Measurements from ENCODE around the gene RHBDF2. TPM values are rescaled to one million over a fixed set of nuclear protein-coding genes. Genes with fewer than 3 reads are reported as not detected.

RHBDF2 gene
- total and polyA plus RNA-seq, 2 donors (not counting 3 experiments of a cell fraction or from before 2014, with no cell fraction given) = 25.5 to 38.5 TPM

- ChIA-PET CTCF (interaction anchor here (1.1 to 2.4 kb wide), 3 partner anchors 10 to 41 kb away, joined by 3 to 12 read pairs (median 3); no protein-coding TSS in a partner anchor), POLR2A (no interaction called here)
- TF ChIP-seq POLR2A (IDR thresholded peaks at IDR 0.05; ENCODE audit: low read depth, low read length) = no peak
- dilution Hi-C loops (cut with MboI; ENCODE audit: extremely low pct_ligation_motif_present, low sequenced_read_pairs) (loop anchor here (25.0 kb wide), 1 partner anchor 237 kb away; no protein-coding TSS in a partner anchor), intact Hi-C loops (cut with micrococcal nuclease) (no loop called here)
- Histone ChIP-seq H3K4me1 (ENCODE audit: control insufficient read depth, extremely low read depth, insufficient read depth, low read length) (peaks cover 39% of the 10 kb centered on the region), H3K9ac (replicated peaks; ENCODE audit: extremely low read depth, insufficient read depth, low read length) (no peak overlapping the region), H3K79me2 (ENCODE audit: control insufficient read depth, insufficient read depth, low read length) (peaks cover 69% of the 10 kb centered on the region), H3K36me3 (ENCODE audit: control insufficient read depth in 2 of 2, extremely low read depth in 1 of 2, insufficient read depth in 2 of 2, low read length in 2 of 2) (no peaks in the 10 kb centered on the region), H4K20me1 (replicated peaks; ENCODE audit: control insufficient read depth, extremely low read depth, insufficient read depth, low read length) (no peaks in the 10 kb centered on the region), H3K4me3 (replicated peaks in 1 of 3; ENCODE audit: insufficient read depth in 1 of 3, low read depth in 1 of 3, low read length in 3 of 3) (no peak overlapping the region), H3K4me2 (ENCODE audit: insufficient read depth, low read length) (no peak overlapping the region), H3K9me1 (replicated peaks; ENCODE audit: control insufficient read depth, extremely low read depth, insufficient read depth, low read length) (no peaks in the 10 kb centered on the region), H3K27me3 (ENCODE audit: control insufficient read depth in 2 of 2, insufficient read depth in 2 of 2, low read length in 2 of 2) (no peaks in the 10 kb centered on the region), H2AFZ (ENCODE audit: low read depth, low read length) (no peak overlapping the region), H3K27ac (ENCODE audit: insufficient read depth, low read depth, low read length) (no peak overlapping the region), H3K9me3 (replicated peaks; ENCODE audit: control insufficient read depth, insufficient read depth, low read length) (no peaks in the 10 kb centered on the region)
- no TSS peak for BruUV-seq (replicated peaks)
- DNase-seq (ENCODE audit: low read depth, low spot score) = no peak
- FAIRE-seq = no peak
Observed at GRCh38 chr17:76449126-76449525, 52.1 kb downstream of the RHBDF2 start.

GRCh38 chr17:76447931-76448652 lies 53.1 kb downstream of the RHBDF2 start:
- H3K79me2 ChIP-seq (ENCODE audit: control insufficient read depth, insufficient read depth, low read length) = peaks cover 76% of the 10 kb centered on the region
- CTCF ChIA-PET = interaction anchor here (2.4 to 3.1 kb wide), 2 partner anchors 11 to 40 kb away, joined by 12 to 21 read pairs; no protein-coding TSS in a partner anchor
- no TSS peak for BruUV-seq (replicated peaks)
- H3K9ac ChIP-seq (replicated peaks; ENCODE audit: extremely low read depth, insufficient read depth, low read length) = no peak overlapping the region
- POLR2A ChIA-PET = no interaction called here
- FAIRE-seq = no peak
- no peaks in the 10 kb centered on the region for H3K9me1 ChIP-seq (replicated peaks; ENCODE audit: control insufficient read depth, extremely low read depth, insufficient read depth, low read length)
- no peaks in the 10 kb centered on the region for H3K27me3 ChIP-seq (ENCODE audit: control insufficient read depth in 2 of 2, insufficient read depth in 2 of 2, low read length in 2 of 2)
- no peak for TF ChIP-seq POLR2A (IDR thresholded peaks at IDR 0.05; ENCODE audit: low read depth, low read length)
- no peak for TF ChIP-seq FOS (IDR thresholded peaks at IDR 0.05; ENCODE audit: borderline replicate concordance, insufficient read depth, low read length)
- no peak for TF ChIP-seq MYC (IDR thresholded peaks at IDR 0.05; ENCODE audit: low read depth, low read length)
- no peak for TF ChIP-seq JUN (IDR thresholded peaks at IDR 0.05; ENCODE audit: borderline replicate concordance, insufficient read depth, insufficient read length, low read depth)
- TF ChIP-seq GATA2 (IDR thresholded peaks at IDR 0.05; ENCODE audit: insufficient read depth, insufficient read length, low read depth, low read length) = no peak
- TF ChIP-seq CTCF (IDR thresholded peaks at IDR 0.05; ENCODE audit: extremely low read depth in 1 of 2, insufficient read depth in 1 of 2, low read depth in 1 of 2, low read length in 2 of 2) = no peak
- TF ChIP-seq POLR2AphosphoS5 (IDR thresholded peaks at IDR 0.05; ENCODE audit: insufficient read depth, low read depth, low read length) = no peak
- no peak for TF ChIP-seq MAX (IDR thresholded peaks at IDR 0.05; ENCODE audit: insufficient read depth, insufficient read length)
- no peak for TF ChIP-seq EZH2 (IDR thresholded peaks at IDR 0.05; ENCODE audit: borderline replicate concordance, low read depth, low read length, severe bottlenecking)
- H3K9me3 ChIP-seq (replicated peaks; ENCODE audit: control insufficient read depth, insufficient read depth, low read length) = no peaks in the 10 kb centered on the region
- H3K27ac ChIP-seq (ENCODE audit: insufficient read depth, low read depth, low read length) = no peak overlapping the region
- no peak overlapping the region for H3K4me3 ChIP-seq (replicated peaks in 1 of 3; ENCODE audit: insufficient read depth in 1 of 3, low read depth in 1 of 3, low read length in 3 of 3)
- no peak overlapping the region for H2AFZ ChIP-seq (ENCODE audit: low read depth, low read length)
- no peaks in the 10 kb centered on the region for H4K20me1 ChIP-seq (replicated peaks; ENCODE audit: control insufficient read depth, extremely low read depth, insufficient read depth, low read length)
- H3K36me3 ChIP-seq (ENCODE audit: control insufficient read depth in 2 of 2, extremely low read depth in 1 of 2, insufficient read depth in 2 of 2, low read length in 2 of 2) = no peaks in the 10 kb centered on the region
- H3K4me1 ChIP-seq (ENCODE audit: control insufficient read depth, extremely low read depth, insufficient read depth, low read length) = peaks cover 44% of the 10 kb centered on the region
- no peak overlapping the region for H3K4me2 ChIP-seq (ENCODE audit: insufficient read depth, low read length)
- DNase-seq (ENCODE audit: low read depth, low spot score) = no peak
- intact Hi-C loops (cut with micrococcal nuclease) (no loop called here), dilution Hi-C loops (cut with MboI; ENCODE audit: extremely low pct_ligation_motif_present, low sequenced_read_pairs) (loop anchor here (25.0 kb wide), 1 partner anchor 236 kb away; no protein-coding TSS in a partner anchor)
